SK-N-SH (cell line): Measurements from ENCODE around the gene YES1.
A peak's percentile ranks its signal among the peaks of the same experiment; 100 is the strongest.

Experiments used
- GATA2 ChIP-seq: sonication (generic); formaldehyde crosslinking; IDR thresholded peaks from 2 replicates; pipeline ENCODE4 v1.5.0; 2020; ENCODE audit warnings: mild to moderate bottlenecking, missing genetic modification reagents
- NRF1 ChIP-seq: IDR thresholded peaks from 2 replicates; pipeline ENCODE4 v1.6.1; 2012; ENCODE audit warnings: low read depth, mild to moderate bottlenecking, low read length
- POLR2AphosphoS5 ChIP-seq: IDR thresholded peaks from 2 replicates; pipeline ENCODE4 v1.6.1; 2012; ENCODE audit warnings: low read depth, low read length
- RAD21 ChIP-seq: IDR thresholded peaks from 2 replicates; pipeline ENCODE4 v1.6.1; 2012; ENCODE audit warnings: mild to moderate bottlenecking, low read length
- TAF1 ChIP-seq: IDR thresholded peaks from 2 replicates; pipeline ENCODE4 v1.6.1; 2012; ENCODE audit warnings: low read depth, mild to moderate bottlenecking, low read length, moderate library complexity, borderline replicate concordance
- TF ChIP-seq, protein P1 (sequence below): fragments of 150-350 bp; IDR thresholded peaks from 2 replicates; pipeline ENCODE4 v1.6.1; 2017; ENCODE audit warnings: antibody characterized with exemption, low read length, low read depth, borderline replicate concordance
- TF ChIP-seq, protein P2 (sequence below): fragments of 200-600 bp; sonication (generic); IDR thresholded peaks from 2 replicates; pipeline ENCODE4 v1.6.1; 2017; ENCODE audit warnings: antibody characterized with exemption, mild to moderate bottlenecking, moderate library complexity
- TF ChIP-seq, protein P3 (sequence below): IDR thresholded peaks from 2 replicates; pipeline ENCODE4 v1.6.1; 2012; ENCODE audit warnings: mild to moderate bottlenecking, low read depth, low read length, moderate library complexity
- TF ChIP-seq, protein P4 (sequence below): IDR thresholded peaks from 2 replicates; pipeline ENCODE4 v1.4.0; 2012; ENCODE audit warnings: low read depth, borderline replicate concordance

DNA sequence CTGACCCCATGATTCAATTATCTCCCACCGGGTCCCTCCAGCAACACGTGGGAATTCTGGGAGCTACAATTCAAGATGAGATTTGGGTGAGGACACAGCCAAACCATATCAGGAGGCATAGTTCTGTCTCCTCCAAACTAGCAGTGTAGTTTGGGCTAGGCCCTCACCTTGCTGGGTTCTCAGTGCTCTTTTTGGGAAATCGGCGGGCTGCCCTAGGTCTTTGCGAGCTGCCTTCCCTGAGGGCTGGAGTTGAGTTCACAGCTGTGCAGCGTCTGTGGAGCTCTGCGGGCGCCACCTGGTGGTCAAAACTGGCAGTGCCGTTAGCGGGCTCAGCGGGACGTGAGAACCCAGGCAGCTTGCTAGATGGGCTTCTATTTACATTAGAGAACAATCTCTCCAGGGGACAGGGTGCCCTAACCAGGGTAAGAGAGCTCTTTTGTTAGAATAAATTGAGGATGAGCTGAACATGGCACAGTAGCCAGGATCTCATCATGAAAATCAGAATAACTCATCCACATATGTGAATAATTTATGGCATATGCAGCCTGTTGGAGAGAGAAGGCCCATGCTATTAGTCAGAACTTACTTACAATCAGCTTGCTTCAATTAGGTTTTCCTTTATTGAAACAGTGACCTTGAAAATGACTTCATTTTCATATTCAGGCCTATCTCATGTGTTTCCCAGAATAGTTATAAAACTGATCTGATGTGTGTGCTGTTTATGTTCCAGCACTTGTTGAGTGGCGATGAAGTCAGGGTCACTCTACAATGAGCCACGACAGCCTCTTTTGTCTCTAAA lies 27.4 kb upstream of the YES1 start:
- TF ChIP-seq, protein P1, sequence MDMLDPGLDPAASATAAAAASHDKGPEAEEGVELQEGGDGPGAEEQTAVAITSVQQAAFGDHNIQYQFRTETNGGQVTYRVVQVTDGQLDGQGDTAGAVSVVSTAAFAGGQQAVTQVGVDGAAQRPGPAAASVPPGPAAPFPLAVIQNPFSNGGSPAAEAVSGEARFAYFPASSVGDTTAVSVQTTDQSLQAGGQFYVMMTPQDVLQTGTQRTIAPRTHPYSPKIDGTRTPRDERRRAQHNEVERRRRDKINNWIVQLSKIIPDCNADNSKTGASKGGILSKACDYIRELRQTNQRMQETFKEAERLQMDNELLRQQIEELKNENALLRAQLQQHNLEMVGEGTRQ, result no peak
- TF ChIP-seq, protein P2, sequence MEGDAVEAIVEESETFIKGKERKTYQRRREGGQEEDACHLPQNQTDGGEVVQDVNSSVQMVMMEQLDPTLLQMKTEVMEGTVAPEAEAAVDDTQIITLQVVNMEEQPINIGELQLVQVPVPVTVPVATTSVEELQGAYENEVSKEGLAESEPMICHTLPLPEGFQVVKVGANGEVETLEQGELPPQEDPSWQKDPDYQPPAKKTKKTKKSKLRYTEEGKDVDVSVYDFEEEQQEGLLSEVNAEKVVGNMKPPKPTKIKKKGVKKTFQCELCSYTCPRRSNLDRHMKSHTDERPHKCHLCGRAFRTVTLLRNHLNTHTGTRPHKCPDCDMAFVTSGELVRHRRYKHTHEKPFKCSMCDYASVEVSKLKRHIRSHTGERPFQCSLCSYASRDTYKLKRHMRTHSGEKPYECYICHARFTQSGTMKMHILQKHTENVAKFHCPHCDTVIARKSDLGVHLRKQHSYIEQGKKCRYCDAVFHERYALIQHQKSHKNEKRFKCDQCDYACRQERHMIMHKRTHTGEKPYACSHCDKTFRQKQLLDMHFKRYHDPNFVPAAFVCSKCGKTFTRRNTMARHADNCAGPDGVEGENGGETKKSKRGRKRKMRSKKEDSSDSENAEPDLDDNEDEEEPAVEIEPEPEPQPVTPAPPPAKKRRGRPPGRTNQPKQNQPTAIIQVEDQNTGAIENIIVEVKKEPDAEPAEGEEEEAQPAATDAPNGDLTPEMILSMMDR, result peak; percentile 99
- TF ChIP-seq, protein P3, sequence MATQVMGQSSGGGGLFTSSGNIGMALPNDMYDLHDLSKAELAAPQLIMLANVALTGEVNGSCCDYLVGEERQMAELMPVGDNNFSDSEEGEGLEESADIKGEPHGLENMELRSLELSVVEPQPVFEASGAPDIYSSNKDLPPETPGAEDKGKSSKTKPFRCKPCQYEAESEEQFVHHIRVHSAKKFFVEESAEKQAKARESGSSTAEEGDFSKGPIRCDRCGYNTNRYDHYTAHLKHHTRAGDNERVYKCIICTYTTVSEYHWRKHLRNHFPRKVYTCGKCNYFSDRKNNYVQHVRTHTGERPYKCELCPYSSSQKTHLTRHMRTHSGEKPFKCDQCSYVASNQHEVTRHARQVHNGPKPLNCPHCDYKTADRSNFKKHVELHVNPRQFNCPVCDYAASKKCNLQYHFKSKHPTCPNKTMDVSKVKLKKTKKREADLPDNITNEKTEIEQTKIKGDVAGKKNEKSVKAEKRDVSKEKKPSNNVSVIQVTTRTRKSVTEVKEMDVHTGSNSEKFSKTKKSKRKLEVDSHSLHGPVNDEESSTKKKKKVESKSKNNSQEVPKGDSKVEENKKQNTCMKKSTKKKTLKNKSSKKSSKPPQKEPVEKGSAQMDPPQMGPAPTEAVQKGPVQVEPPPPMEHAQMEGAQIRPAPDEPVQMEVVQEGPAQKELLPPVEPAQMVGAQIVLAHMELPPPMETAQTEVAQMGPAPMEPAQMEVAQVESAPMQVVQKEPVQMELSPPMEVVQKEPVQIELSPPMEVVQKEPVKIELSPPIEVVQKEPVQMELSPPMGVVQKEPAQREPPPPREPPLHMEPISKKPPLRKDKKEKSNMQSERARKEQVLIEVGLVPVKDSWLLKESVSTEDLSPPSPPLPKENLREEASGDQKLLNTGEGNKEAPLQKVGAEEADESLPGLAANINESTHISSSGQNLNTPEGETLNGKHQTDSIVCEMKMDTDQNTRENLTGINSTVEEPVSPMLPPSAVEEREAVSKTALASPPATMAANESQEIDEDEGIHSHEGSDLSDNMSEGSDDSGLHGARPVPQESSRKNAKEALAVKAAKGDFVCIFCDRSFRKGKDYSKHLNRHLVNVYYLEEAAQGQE, result no peak
- TF ChIP-seq TAF1 (no peak), RAD21 (peak; percentile 69), NRF1 (no peak), GATA2 (CRISPR knock-in tag) (no peak), POLR2AphosphoS5 (no peak)
- TF ChIP-seq, protein P4, sequence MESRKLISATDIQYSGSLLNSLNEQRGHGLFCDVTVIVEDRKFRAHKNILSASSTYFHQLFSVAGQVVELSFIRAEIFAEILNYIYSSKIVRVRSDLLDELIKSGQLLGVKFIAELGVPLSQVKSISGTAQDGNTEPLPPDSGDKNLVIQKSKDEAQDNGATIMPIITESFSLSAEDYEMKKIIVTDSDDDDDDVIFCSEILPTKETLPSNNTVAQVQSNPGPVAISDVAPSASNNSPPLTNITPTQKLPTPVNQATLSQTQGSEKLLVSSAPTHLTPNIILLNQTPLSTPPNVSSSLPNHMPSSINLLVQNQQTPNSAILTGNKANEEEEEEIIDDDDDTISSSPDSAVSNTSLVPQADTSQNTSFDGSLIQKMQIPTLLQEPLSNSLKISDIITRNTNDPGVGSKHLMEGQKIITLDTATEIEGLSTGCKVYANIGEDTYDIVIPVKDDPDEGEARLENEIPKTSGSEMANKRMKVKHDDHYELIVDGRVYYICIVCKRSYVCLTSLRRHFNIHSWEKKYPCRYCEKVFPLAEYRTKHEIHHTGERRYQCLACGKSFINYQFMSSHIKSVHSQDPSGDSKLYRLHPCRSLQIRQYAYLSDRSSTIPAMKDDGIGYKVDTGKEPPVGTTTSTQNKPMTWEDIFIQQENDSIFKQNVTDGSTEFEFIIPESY, result no peak
